ENCODE data around the gene SLC22A12. TPM values are rescaled to one million over a fixed set of nuclear protein-coding genes. Genes with fewer than 3 reads are reported as not detected.
"Not testable (repeated sequence)": the region's sequence is repeated elsewhere in the genome, so short reads cannot be mapped to it uniquely, and the experiment has no call there.

The SLC22A12 gene
- total and polyA plus RNA-seq, 4 experiments from 2014 or later, result not detected

DNA sequence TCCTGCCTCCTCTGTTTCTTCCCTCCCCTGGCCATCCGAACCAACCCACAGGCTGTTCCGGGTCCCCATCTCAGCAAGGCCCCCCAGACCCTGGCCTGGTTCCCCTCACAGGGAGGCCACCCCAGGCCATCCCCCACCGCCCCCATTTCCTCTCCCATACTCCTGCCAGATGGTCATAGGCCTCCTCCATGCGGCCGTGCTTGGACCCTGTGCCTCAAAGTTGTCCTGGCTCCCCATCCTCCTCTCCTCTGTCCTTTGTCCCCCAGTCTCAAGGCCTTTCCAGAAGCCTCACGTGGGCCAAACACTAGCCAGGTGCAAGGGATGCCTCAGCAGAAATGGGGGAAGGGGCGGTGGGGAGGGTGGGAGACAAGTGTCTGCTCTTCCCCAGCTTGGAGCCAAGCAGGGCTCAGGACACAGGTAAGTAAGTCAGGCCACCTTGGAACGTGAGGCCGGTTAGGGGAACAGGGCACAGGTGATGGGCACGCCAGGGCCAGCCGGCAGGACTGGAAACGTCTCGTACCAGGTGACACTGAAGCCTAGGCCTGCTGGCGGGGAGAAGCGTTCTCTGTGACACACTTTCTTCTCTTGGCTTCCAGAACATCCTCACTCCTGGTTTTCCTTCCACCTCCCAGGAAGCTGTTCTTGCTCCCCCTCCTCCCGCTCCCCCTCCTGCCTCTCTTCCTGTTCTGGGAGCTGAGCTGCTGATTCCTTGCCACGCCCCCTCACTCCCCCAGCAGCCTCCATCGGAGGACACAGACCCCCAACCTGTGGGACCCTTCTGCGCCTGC lies 31.5 kb upstream of the SLC22A12 start:
- no peak for DNase-seq
- H3K27me3 Mint-ChIP-seq, result peaks cover under 1 to 9% of the 10 kb centered on the region in 2 donors
- H3K4me3 Mint-ChIP-seq, result no peak overlapping the region
- no peak overlapping the region for H3K4me3 ChIP-seq (ENCODE audit: low read length in 2 of 2)
- no peaks in the 10 kb centered on the region for H3K36me3 Mint-ChIP-seq
- ChIA-PET POLR2A (ENCODE audit: partially characterized antibody) (no interaction called here), CTCF (ENCODE audit: partially characterized antibody) (no interaction called here)
- no peaks in the 10 kb centered on the region for H3K9me3 Mint-ChIP-seq
- H3K4me1 ChIP-seq (ENCODE audit: insufficient read depth, low read length), result no peaks in the 10 kb centered on the region
- H3K4me1 Mint-ChIP-seq, result no peaks in the 10 kb centered on the region
- no peaks in the 10 kb centered on the region for H3K9me3 ChIP-seq (ENCODE audit: control insufficient read depth in 1 of 2, low read length in 2 of 2)
- intact Hi-C loops (cut with micrococcal nuclease), result no loop called here
- H3K27me3 ChIP-seq (ENCODE audit: insufficient read depth, low read length), result no peaks in the 10 kb centered on the region
- H3K27ac ChIP-seq (ENCODE audit: low read depth, low read length), result no peak overlapping the region
- H3K36me3 ChIP-seq (ENCODE audit: insufficient read depth, low read length), result no peaks in the 10 kb centered on the region
- no peak overlapping the region for H3K27ac Mint-ChIP-seq

DNA sequence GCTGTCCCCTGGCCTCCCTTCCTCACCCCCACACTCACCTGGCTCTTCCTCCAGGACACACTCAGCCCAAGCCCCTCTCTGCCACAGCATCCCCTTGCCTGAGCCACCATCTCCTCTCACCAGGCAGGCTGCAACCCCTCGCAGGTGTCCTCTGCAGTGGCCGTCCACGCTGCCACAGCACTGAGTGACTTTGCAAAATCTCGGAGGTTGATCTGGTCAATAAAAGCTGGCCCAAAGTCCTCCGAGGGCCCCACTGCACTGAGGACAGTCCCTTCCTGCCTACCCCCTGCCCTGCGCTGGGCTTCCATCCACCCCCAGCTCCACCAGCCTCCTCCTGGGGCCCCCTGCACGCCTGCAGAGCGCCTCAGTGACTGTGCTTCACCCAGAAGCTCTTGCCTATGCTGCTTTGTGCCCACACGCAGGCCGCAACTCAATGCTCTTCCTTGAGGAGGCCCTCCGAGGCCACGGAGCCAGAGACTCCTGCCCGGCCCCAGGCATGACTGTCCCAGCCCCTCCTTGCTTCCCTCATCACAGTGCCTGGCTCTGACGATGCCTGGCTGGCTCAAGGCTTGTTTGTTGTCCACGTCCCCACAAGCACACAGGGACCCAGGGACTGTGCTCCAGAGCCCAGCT lies 30.8 kb upstream of the SLC22A12 start:
- no peak overlapping the region for H3K4me3 ChIP-seq (ENCODE audit: low read length in 2 of 2)
- ChIA-PET CTCF (ENCODE audit: partially characterized antibody) (no interaction called here), POLR2A (ENCODE audit: partially characterized antibody) (no interaction called here)
- no peak overlapping the region for H3K4me3 Mint-ChIP-seq
- H3K4me1 Mint-ChIP-seq, result no peaks in the 10 kb centered on the region
- no peak for DNase-seq
- H3K36me3 ChIP-seq (ENCODE audit: insufficient read depth, low read length), result no peaks in the 10 kb centered on the region
- intact Hi-C loops (cut with micrococcal nuclease), result no loop called here
- H3K27me3 ChIP-seq (ENCODE audit: insufficient read depth, low read length), result no peaks in the 10 kb centered on the region
- H3K36me3 Mint-ChIP-seq, result no peaks in the 10 kb centered on the region
- no peak overlapping the region for H3K27ac Mint-ChIP-seq
- H3K9me3 Mint-ChIP-seq, result no peaks in the 10 kb centered on the region
- H3K9me3 ChIP-seq (ENCODE audit: control insufficient read depth in 1 of 2, low read length in 2 of 2), result no peaks in the 10 kb centered on the region
- H3K4me1 ChIP-seq (ENCODE audit: insufficient read depth, low read length), result no peaks in the 10 kb centered on the region
- H3K27me3 Mint-ChIP-seq, result peaks cover 1 to 9% of the 10 kb centered on the region in 2 donors
- H3K27ac ChIP-seq (ENCODE audit: low read depth, low read length), result no peak overlapping the region

DNA sequence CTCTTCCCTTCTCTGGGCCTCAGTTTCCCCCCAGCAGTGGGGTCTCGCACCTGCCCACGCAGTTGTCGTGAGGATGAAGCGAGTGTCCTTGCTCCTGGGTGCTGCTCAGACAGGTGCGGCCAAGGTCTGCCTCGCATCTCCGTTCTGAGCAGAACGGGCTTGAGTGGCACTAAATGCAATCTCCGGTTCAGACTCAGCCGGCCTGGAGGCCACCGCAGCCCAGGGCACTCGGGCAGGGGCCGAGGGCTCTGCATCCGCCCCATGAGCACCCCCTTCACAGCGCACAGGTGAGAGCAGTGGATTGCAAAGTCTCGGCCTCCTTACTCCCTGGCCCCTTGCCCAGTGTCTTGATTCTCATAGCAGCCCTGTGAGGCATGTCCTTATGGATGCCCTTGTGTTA lies 30.1 kb upstream of the SLC22A12 start:
- Mint-ChIP-seq H3K27me3 (peaks cover 1 to 9% of the 10 kb centered on the region in 2 donors), H3K27ac (no peak overlapping the region), H3K9me3 (no peaks in the 10 kb centered on the region), H3K36me3 (no peaks in the 10 kb centered on the region), H3K4me3 (no peak overlapping the region), H3K4me1 (no peaks in the 10 kb centered on the region)
- no peak for DNase-seq
- Histone ChIP-seq H3K4me3 (ENCODE audit: low read length in 2 of 2) (no peak overlapping the region), H3K4me1 (ENCODE audit: insufficient read depth, low read length) (no peaks in the 10 kb centered on the region), H3K9me3 (ENCODE audit: control insufficient read depth in 1 of 2, low read length in 2 of 2) (no peaks in the 10 kb centered on the region), H3K27me3 (ENCODE audit: insufficient read depth, low read length) (no peaks in the 10 kb centered on the region), H3K27ac (ENCODE audit: low read depth, low read length) (no peak overlapping the region), H3K36me3 (ENCODE audit: insufficient read depth, low read length) (no peaks in the 10 kb centered on the region)
- CTCF ChIA-PET (ENCODE audit: partially characterized antibody), result no interaction called here
- POLR2A ChIA-PET (ENCODE audit: partially characterized antibody), result no interaction called here
- intact Hi-C loops (cut with micrococcal nuclease), result no loop called here

DNA sequence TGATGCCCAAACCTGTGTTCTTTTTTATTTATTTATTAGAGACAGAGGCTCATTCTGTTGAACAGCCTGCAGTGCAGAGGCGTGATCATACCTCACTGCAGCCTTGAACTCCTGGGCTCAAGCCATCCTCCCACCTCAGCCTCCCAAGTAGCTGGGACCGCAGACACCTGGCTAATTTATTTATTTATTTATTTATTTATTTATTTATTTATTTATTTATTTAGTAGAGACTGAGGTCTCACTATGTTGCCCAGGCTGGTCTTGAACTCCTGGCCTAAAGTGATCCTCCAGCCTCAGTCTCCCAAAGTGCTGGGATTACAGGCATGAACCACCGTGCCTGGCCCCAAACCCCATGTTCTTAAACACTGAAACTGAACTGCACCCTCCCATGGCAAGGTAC lies 29.6 kb upstream of the SLC22A12 start:
- H3K36me3 Mint-ChIP-seq; H3K27ac Mint-ChIP-seq; intact Hi-C loops (cut with micrococcal nuclease); H3K4me1 ChIP-seq (ENCODE audit: insufficient read depth, low read length); H3K4me1 Mint-ChIP-seq; H3K27ac ChIP-seq (ENCODE audit: low read depth, low read length); H3K4me3 ChIP-seq (ENCODE audit: low read length in 2 of 2); POLR2A ChIA-PET (ENCODE audit: partially characterized antibody); H3K4me3 Mint-ChIP-seq; CTCF ChIA-PET (ENCODE audit: partially characterized antibody); H3K9me3 ChIP-seq (ENCODE audit: control insufficient read depth in 1 of 2, low read length in 2 of 2); DNase-seq; H3K27me3 ChIP-seq (ENCODE audit: insufficient read depth, low read length); H3K9me3 Mint-ChIP-seq; H3K27me3 Mint-ChIP-seq; H3K36me3 ChIP-seq (ENCODE audit: insufficient read depth, low read length): not testable (repeated sequence)

GRCh38 chr11:64561984-64562722 lies 28.9 kb upstream of the SLC22A12 start:
- no peaks in the 10 kb centered on the region for H3K27me3 ChIP-seq (ENCODE audit: insufficient read depth, low read length)
- Mint-ChIP-seq H3K27ac (no peak overlapping the region), H3K27me3 (peaks cover 1 to 6% of the 10 kb centered on the region in 2 donors), H3K36me3 (no peaks in the 10 kb centered on the region), H3K4me1 (peaks cover 0 to 4% (median 0%) of the 10 kb centered on the region in 4 donors), H3K4me3 (no peak overlapping the region), H3K9me3 (no peaks in the 10 kb centered on the region)
- intact Hi-C loops (cut with micrococcal nuclease), result no loop called here
- CTCF ChIA-PET (ENCODE audit: partially characterized antibody), result no interaction called here
- H3K9me3 ChIP-seq (ENCODE audit: control insufficient read depth in 1 of 2, low read length in 2 of 2), result no peaks in the 10 kb centered on the region
- no peaks in the 10 kb centered on the region for H3K4me1 ChIP-seq (ENCODE audit: insufficient read depth, low read length)
- no peaks in the 10 kb centered on the region for H3K36me3 ChIP-seq (ENCODE audit: insufficient read depth, low read length)
- POLR2A ChIA-PET (ENCODE audit: partially characterized antibody), result no interaction called here
- no peak overlapping the region for H3K4me3 ChIP-seq (ENCODE audit: low read length in 2 of 2)
- DNase-seq, result no peak
- no peak overlapping the region for H3K27ac ChIP-seq (ENCODE audit: low read depth, low read length)

GRCh38 chr11:64562723-64563351 lies 28.2 kb upstream of the SLC22A12 start:
- Histone ChIP-seq H3K4me3 (ENCODE audit: low read length in 2 of 2) (no peak overlapping the region), H3K36me3 (ENCODE audit: insufficient read depth, low read length) (no peaks in the 10 kb centered on the region), H3K27me3 (ENCODE audit: insufficient read depth, low read length) (no peaks in the 10 kb centered on the region), H3K27ac (ENCODE audit: low read depth, low read length) (no peak overlapping the region), H3K4me1 (ENCODE audit: insufficient read depth, low read length) (no peaks in the 10 kb centered on the region), H3K9me3 (ENCODE audit: control insufficient read depth in 1 of 2, low read length in 2 of 2) (no peaks in the 10 kb centered on the region)
- H3K9me3 Mint-ChIP-seq, result no peaks in the 10 kb centered on the region
- H3K36me3 Mint-ChIP-seq, result no peaks in the 10 kb centered on the region
- DNase-seq, result no peak
- ChIA-PET CTCF (ENCODE audit: partially characterized antibody) (no interaction called here), POLR2A (ENCODE audit: partially characterized antibody) (no interaction called here)
- peaks cover 0 to 4% (median 0%) of the 10 kb centered on the region in 4 donors for H3K4me1 Mint-ChIP-seq
- H3K27ac Mint-ChIP-seq, result no peak overlapping the region
- intact Hi-C loops (cut with micrococcal nuclease), result no loop called here
- no peak overlapping the region for H3K4me3 Mint-ChIP-seq
- H3K27me3 Mint-ChIP-seq, result peaks cover 1 to 5% of the 10 kb centered on the region in 2 donors

- CTCF ChIA-PET (ENCODE audit: partially characterized antibody), result no interaction called here
- Mint-ChIP-seq H3K9me3 (no peaks in the 10 kb centered on the region), H3K27ac (no peak overlapping the region), H3K27me3 (peaks cover 1 to 5% of the 10 kb centered on the region in 2 donors), H3K36me3 (no peaks in the 10 kb centered on the region), H3K4me3 (no peak overlapping the region), H3K4me1 (peaks cover 0 to 4% (median 0%) of the 10 kb centered on the region in 4 donors)
- H3K4me3 ChIP-seq (ENCODE audit: low read length in 2 of 2), result no peak overlapping the region
- no peak overlapping the region for H3K27ac ChIP-seq (ENCODE audit: low read depth, low read length)
- no peaks in the 10 kb centered on the region for H3K9me3 ChIP-seq (ENCODE audit: control insufficient read depth in 1 of 2, low read length in 2 of 2)
- H3K4me1 ChIP-seq (ENCODE audit: insufficient read depth, low read length), result no peaks in the 10 kb centered on the region
- DNase-seq, result no peak
- POLR2A ChIA-PET (ENCODE audit: partially characterized antibody), result no interaction called here
- no peaks in the 10 kb centered on the region for H3K27me3 ChIP-seq (ENCODE audit: insufficient read depth, low read length)
- H3K36me3 ChIP-seq (ENCODE audit: insufficient read depth, low read length), result no peaks in the 10 kb centered on the region
- intact Hi-C loops (cut with micrococcal nuclease), result no loop called here
Observed at GRCh38 chr11:64563966-64564365, 27.1 kb upstream of the SLC22A12 start.
